Activated naive CD8-positive, alpha-beta T cell treated with anti-CD3 and anti-CD28 coated beads, Interleukin-2, amount 50 U/mL, for 16 hours (primary cell): ENCODE results near the gene VSNL1.

Experiments used
- DNase-seq: peaks from one replicate; pipeline ENCODE4 v3.0.0-alpha.2; 2020; ENCODE audit warnings: low read depth, low spot score

The VSNL1 gene

GRCh38 chr2:17644997-17645720, 104.7 kb downstream of the VSNL1 start:
- no peak for DNase-seq

- no peak for DNase-seq
These were observed 105.6 kb downstream of the VSNL1 start for GRCh38 chr2:17646081-17646554.

GRCh38 chr2:17646838-17647701, 106.6 kb downstream of the VSNL1 start:
- no peak for DNase-seq

GRCh38 chr2:17648581-17648980, 108.1 kb downstream of the VSNL1 start:
- no peak for DNase-seq

GRCh38 chr2:17649026-17649425, 108.5 kb downstream of the VSNL1 start:
- no peak for DNase-seq

- no peak for DNase-seq
These were observed 112.3 kb downstream of the VSNL1 start for GRCh38 chr2:17652681-17653394.

GRCh38 chr2:17657759-17658158, 117.3 kb downstream of the VSNL1 start:
- DNase-seq = no peak

- no peak for DNase-seq
These were observed 117.9 kb downstream of the VSNL1 start for GRCh38 chr2:17658251-17658843.

GRCh38 chr2:17660219-17660618, 119.7 kb downstream of the VSNL1 start:
- DNase-seq = no peak

GRCh38 chr2:17661460-17661859, 121.0 kb downstream of the VSNL1 start:
- DNase-seq = no peak

GRCh38 chr2:17662723-17663122, 122.2 kb downstream of the VSNL1 start:
- no peak for DNase-seq

GRCh38 chr2:17664534-17664933, 124.0 kb downstream of the VSNL1 start:
- DNase-seq = no peak

GRCh38 chr2:17667898-17668297, 127.4 kb downstream of the VSNL1 start:
- DNase-seq = no peak

GRCh38 chr2:17672583-17673317, 132.3 kb downstream of the VSNL1 start:
- DNase-seq = no peak

- no peak for DNase-seq
These were observed 134.3 kb downstream of the VSNL1 start for GRCh38 chr2:17674817-17675216.

GRCh38 chr2:17680119-17680518, 139.6 kb downstream of the VSNL1 start:
- no peak for DNase-seq

- DNase-seq = no peak
These were observed 141.8 kb downstream of the VSNL1 start for GRCh38 chr2:17682098-17682857.

GRCh38 chr2:17683981-17684380, 143.5 kb downstream of the VSNL1 start:
- DNase-seq = no peak

GRCh38 chr2:17688600-17688999, 148.1 kb downstream of the VSNL1 start:
- DNase-seq = no peak

GRCh38 chr2:17689010-17689409, 148.5 kb downstream of the VSNL1 start:
- no peak for DNase-seq
